Heart left ventricle (tissue), 16 donors: ENCODE data around the gene DPEP2NB. TPM values are rescaled to one million over a fixed set of nuclear protein-coding genes. Genes with fewer than 3 reads are reported as not detected.

Experiments
- ATAC-seq, 4 donors: fragments of 200-7000 bp; cut with Tn5 transposase; one replicate each; pipeline ENCODE4 v1.9.1; 2020 to 2022; ENCODE audit warnings: moderate library complexity in 4 of 4, mild to moderate bottlenecking in 3 of 4, moderate number of reproducible peaks in 1 of 4
- DNase-seq, 5 donors: peaks; one replicate each; pipeline ENCODE4 v3.0.0-alpha.2; 2020
- H3K27ac ChIP-seq, 12 donors: fragments of 200-600 bp; sonication (generic) in 4 of 12; one replicate each; pipeline versions ENCODE4 v1.5.0 to v1.8.0; 2016 to 2022; ENCODE audit warnings: mild to moderate bottlenecking in 2 of 12
- H3K27me3 ChIP-seq, 9 donors: fragments of 200-600 bp; sonication (generic) in 2 of 9; one replicate each; pipeline versions ENCODE4 v1.5.1 to v1.8.0; 2016 to 2022; ENCODE audit warnings: mild to moderate bottlenecking in 3 of 9
- H3K36me3 ChIP-seq, 9 donors: fragments of 200-600 bp; sonication (generic) in 2 of 9; one replicate each; pipeline versions ENCODE4 v1.5.0 to v1.8.0; 2018 to 2022; ENCODE audit warnings: mild to moderate bottlenecking in 2 of 9
- H3K4me1 ChIP-seq, 12 donors: fragments of 200-600 bp; sonication (generic) in 4 of 12; one replicate each; pipeline versions ENCODE4 v1.5.0 to v1.8.0; 2016 to 2022; ENCODE audit warnings: mild to moderate bottlenecking in 3 of 12
- H3K4me3 ChIP-seq, 12 donors: fragments of 200-600 bp; sonication (generic) in 4 of 12; one replicate each; pipeline versions ENCODE4 v1.5.0 to v1.8.0; 2017 to 2022; ENCODE audit warnings: mild to moderate bottlenecking in 9 of 12, moderate library complexity in 4 of 12
- H3K9me3 ChIP-seq, 12 donors: fragments of 200-600 bp; sonication (generic) in 4 of 12; one replicate each; pipeline versions ENCODE4 v1.5.0 to v1.8.0; 2016 to 2022; ENCODE audit warnings: mild to moderate bottlenecking in 1 of 12
- POLR2A ChIP-seq, 2 donors: fragments of 450-650 bp; IDR thresholded peaks; one replicate each; pipeline ENCODE4 v1.6.1; 2017; ENCODE audit warnings: antibody characterized with exemption in 2 of 2, mild to moderate bottlenecking in 2 of 2, moderate library complexity in 2 of 2
- WGBS, 4 donors: extraction: QIAGEN DNeasy Blood & Tissue Kit in 2 of 4; methylation state at CpG; one replicate each; pipeline versions ENCODE4 v1.1.5 to v1.1.7; 2013 to 2018; 5-methylcytosine and 5-hydroxymethylcytosine counted together
- intact Hi-C, 10 donors: fragments of 100-400 bp; cut with DNase I; formaldehyde crosslinking; loops; one replicate each; pipeline versions ENCODE4 v1.11.1 to v1.14.2; 2022
- polyA plus RNA-seq, 2 donors: library from polyadenylated mRNA; stranded (reverse); fragments of 200-250 nt; gene quantifications; one replicate each; pipeline ENCODE4 v1.2.3, GENCODE V29; 2013
- total RNA-seq, 9 donors: library from RNA; depleted of rRNA in 2 of 9; stranded (reverse); fragments of >200 nt in 2 of 9; fragmentation: NEBNext Ultra II Directional in 3 of 9; extraction: Animal tissue kit (Norgen Biotek cat#: 25700) in 3 of 9; gene quantifications; one replicate each; pipeline versions ENCODE4 v1.1.0 to v1.2.4, GENCODE V29; 2016 to 2023
- TF ChIP-seq, protein P1 (sequence below), 12 donors: fragments of 200-600 bp; sonication (generic) in 4 of 12; IDR thresholded peaks; one replicate each; pipeline versions ENCODE4 v1.5.0 to v1.8.0; 2018 to 2022; ENCODE audit warnings: antibody characterized with exemption in 12 of 12, mild to moderate bottlenecking in 5 of 12
- donor health status: ischemic (EF 13 %, LVEDD 7.1; RV severe dilation, severe dysfunction).
- donor health status: healthy with polysubstance abuse.
- donor health status: DM: no; HTN: yes; CAD: no.
- donor health status: DM: no; HTN: no; CAD: no.
- donor health status: ischemic (EF 25% LVEDD 6.9; RV normal size, moderate dysfunction).
- donor health status: ischemic (EF 25% LVEDD 5.7; RV mildly dilated, moderate dysfunction).
- donor health status: healthy.
- donor health status: DM: yes; HTN: yes; CAD: no.
- donor health status: ischemic (EF 35%, LVEDD 5.7; RV mildly dilated, moderate dysfunction).
- donor health status: nonischemic (EF 11% LVEDD 7.7; RV severe dilation, severe dysfunction).
- donor health status: DM: yes; HTN: yes; CAD: no.
- donor health status: PGD.
- donor health status: ischemic (EF 29% LVEDD 5.4; RV normal size, mild dysfunction).
- donor health status: nonischemic (EF 23%, LVEDD 6.1; RV moderate dilation, normal function).

Gene DPEP2NB
- total and polyA plus RNA-seq, 11 donors = not detected

DNA sequence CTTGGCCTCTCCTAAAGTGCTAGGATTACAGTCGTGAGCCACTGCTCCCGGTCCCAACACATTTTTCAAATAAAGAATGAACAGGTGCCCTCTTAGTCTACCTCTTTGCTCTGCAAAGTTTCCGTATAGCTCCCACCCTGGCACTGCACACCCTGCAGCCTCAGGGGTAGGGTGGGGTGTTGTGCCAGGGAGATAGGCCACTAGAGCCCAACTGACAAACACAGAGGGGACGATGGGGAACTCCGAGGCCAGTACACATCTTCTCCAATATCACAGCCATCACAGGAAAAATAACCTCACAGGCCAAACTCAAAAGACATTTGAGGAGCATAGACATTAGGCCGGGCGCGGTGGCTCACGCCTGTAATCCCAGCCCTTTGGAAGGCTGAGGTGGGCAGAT lies 44.6 kb downstream of the DPEP2NB start:
- H3K36me3 ChIP-seq = peaks cover 0 to 4% (median 0%) of the 10 kb centered on the region in 9 donors
- no peak overlapping the region for H3K4me3 ChIP-seq
- no peak overlapping the region for H3K27ac ChIP-seq
- 91 to 95% (median 94%) methylated on average over 9 of the region's 9 CpGs for WGBS, 4 donors
- intact Hi-C loops = no loop called here
- H3K27me3 ChIP-seq = no peaks in the 10 kb centered on the region
- DNase-seq = no peak
- TF ChIP-seq, protein P1, sequence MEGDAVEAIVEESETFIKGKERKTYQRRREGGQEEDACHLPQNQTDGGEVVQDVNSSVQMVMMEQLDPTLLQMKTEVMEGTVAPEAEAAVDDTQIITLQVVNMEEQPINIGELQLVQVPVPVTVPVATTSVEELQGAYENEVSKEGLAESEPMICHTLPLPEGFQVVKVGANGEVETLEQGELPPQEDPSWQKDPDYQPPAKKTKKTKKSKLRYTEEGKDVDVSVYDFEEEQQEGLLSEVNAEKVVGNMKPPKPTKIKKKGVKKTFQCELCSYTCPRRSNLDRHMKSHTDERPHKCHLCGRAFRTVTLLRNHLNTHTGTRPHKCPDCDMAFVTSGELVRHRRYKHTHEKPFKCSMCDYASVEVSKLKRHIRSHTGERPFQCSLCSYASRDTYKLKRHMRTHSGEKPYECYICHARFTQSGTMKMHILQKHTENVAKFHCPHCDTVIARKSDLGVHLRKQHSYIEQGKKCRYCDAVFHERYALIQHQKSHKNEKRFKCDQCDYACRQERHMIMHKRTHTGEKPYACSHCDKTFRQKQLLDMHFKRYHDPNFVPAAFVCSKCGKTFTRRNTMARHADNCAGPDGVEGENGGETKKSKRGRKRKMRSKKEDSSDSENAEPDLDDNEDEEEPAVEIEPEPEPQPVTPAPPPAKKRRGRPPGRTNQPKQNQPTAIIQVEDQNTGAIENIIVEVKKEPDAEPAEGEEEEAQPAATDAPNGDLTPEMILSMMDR (IDR thresholded peaks at IDR 0.05) = no peak
- no peak for TF ChIP-seq POLR2A (IDR thresholded peaks at IDR 0.05)
- ATAC-seq = no peak
- H3K4me1 ChIP-seq = peaks cover 7 to 24% (median 17%) of the 10 kb centered on the region in 12 donors
- H3K9me3 ChIP-seq = no peaks in the 10 kb centered on the region

DNA sequence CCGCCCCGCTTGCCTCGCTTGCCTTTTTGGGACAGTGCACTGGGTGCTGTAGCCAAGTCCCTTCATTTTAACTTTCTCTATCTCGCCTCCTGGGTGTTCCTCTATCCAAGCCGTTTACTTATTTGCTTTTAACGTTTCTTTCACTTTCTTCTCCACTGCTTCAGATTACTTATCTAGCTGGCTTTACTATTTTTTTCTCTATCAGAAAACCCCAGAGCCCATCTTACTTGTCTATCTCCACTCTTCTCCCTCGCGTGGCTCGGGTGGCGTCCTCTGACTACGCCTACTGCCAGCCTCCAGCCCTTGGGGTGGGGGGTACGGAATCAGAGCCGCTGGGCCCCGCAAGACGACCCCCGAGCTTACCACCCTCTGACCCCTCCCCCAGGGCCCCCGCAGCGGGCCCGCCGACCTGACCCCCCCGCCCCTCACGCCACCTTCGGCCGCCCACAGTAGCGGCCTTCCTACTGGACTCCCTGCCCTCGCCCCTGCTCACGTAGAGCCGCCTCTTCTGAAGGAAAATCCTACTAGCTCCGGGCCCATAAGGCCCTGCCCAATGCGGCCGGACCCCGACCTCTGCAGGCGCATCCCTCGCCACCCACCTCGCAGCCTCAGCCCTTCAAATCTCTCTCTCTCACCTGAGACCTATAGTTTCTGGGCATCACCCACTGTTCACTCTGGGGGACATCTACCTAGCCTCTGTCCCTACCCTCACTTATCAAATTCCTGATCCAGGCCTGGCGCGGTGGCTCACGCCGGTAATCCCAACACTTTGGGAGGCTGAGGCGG lies 46.3 kb downstream of the DPEP2NB start:
- Histone ChIP-seq H3K27ac (peak overlapping the region; percentile 95 to 100 (median 99)), H3K4me3 (peak overlapping the region; percentile 67 to 100 (median 91)), H3K9me3 (no peaks in the 10 kb centered on the region), H3K27me3 (no peaks in the 10 kb centered on the region), H3K36me3 (peaks cover 0 to 15% (median 0%) of the 10 kb centered on the region in 9 donors), H3K4me1 (peaks cover 13 to 41% (median 33%) of the 10 kb centered on the region in 12 donors)
- 52 to 63% (median 55%) methylated on average over 40 of the region's 40 CpGs for WGBS, 4 donors
- ATAC-seq (no peak), DNase-seq (no peak)
- TF ChIP-seq POLR2A (IDR thresholded peaks at IDR 0.05) = no peak
- TF ChIP-seq, protein P1 (IDR thresholded peaks at IDR 0.05) = no peak
- intact Hi-C loops = loop anchor here in 1 of 10 donors (10.0 kb wide), 1 partner anchor 265 kb away; the partner anchor contains the start of gene ESRP2

DNA sequence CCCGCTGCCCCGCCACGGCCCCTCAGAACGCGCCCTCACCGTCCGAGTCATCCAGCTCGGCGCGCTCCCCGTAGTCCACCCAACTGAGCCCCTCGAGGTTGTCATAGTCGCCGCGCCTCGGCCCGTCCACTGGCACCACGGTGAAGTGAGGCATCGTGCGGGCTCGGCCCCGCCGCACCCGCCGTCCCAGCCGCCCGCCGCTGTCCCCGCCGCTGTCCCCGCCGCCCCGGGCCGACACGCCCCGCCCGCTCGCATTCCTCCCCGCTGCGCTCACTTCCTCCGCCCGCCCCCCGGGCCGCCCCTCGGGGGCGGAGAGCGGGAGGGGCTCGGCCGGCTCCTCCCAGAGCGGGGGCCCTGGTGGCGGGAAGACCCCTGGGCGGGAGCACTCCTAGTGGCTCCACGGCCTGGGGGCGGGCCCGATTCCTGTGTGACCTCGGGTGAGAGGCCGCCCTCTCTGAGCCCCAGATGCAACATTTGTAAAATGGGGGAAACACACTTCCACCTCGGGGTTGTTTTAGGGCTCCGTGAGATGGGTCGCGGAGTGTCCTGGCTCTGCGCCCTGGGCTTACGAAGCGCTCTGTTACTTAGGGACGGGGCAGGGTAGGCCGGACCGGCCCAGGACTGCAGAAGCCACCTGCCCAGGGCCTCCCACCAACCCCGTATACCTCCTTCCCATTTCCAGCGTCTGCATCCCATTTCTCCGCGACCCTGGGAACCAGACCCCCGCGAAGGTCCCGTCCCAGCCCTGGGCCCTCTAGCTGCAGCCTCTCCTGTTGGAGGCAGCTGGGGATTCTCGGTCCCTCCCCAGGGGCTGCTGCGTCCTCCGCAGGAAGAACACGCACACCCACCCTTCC lies 47.1 kb downstream of the DPEP2NB start, which contains the start of gene SLC12A4:
Gene SLC12A4, minus strand, starts transcription at position 238 of the 854 bp plus-strand sequence. Its CDS starts 84 bp downstream, at position 154.
- Histone ChIP-seq H3K4me3 (peak within 1 kb of the TSS; percentile 67 to 100 (median 91)), H3K9me3 (no peaks in the 10 kb centered on the region), H3K27ac (peak within 1 kb of the TSS; percentile 95 to 100 (median 99)), H3K36me3 (peaks cover 0 to 15% (median under 1%) of the 10 kb centered on the region in 9 donors), H3K27me3 (no peaks in the 10 kb centered on the region), H3K4me1 (peaks cover 21 to 49% (median 41%) of the 10 kb centered on the region in 12 donors)
- peak; percentile 94 to 98 for TF ChIP-seq POLR2A (IDR thresholded peaks at IDR 0.05)
- TF ChIP-seq, protein P1 (IDR thresholded peaks at IDR 0.05) = peak in 4 of 12 donors; percentile 14 to 28 (median 23)
- DNase-seq (peak; percentile 93 to 95 (median 94)), ATAC-seq (peak; percentile 84 to 91 (median 90))
- 0 to 1% (median 1%) methylated on average over 21 to 78 of the region's 78 CpGs for WGBS, 4 donors
- intact Hi-C loops = loop anchor here in 2 of 10 donors (1.0 to 10.0 kb wide), 2 partner anchors 33 to 266 kb away; partner anchors contain the start of gene ESRP2 (in 1 of the 2)
